Left renal pelvis (tissue), 4 donors: ENCODE measurements around the gene BORCS6. TPM values are rescaled to one million over a fixed set of nuclear protein-coding genes. Genes with fewer than 3 reads are reported as not detected.

ENCODE experiments used
- DNase-seq, 4 donors: peaks; one replicate each; pipeline ENCODE4 v3.0.0-alpha.2; 2013; ENCODE audit warnings: low read depth in 4 of 4, low spot score in 3 of 4
- polyA plus RNA-seq, 4 donors: library from polyadenylated mRNA; unstranded; fragments of 120-200 nt; gene quantifications; one replicate each; pipeline ENCODE4 v1.2.1, GENCODE V29; 2013; ENCODE audit not compliant: insufficient read length in 4 of 4

Gene BORCS6
- polyA plus RNA-seq, 4 donors: 3.0 to 5.0 (median 3.6) TPM

GRCh38 chr17:8212312-8213180, 22.6 kb upstream of the BORCS6 start:
- DNase-seq: no peak

- DNase-seq: no peak
Measured at GRCh38 chr17:8210761-8211458, 20.9 kb upstream of the BORCS6 start.

- DNase-seq: peak; percentile 90 to 96 (median 94)
Measured at GRCh38 chr17:8209907-8210760, 20.2 kb upstream of the BORCS6 start, which contains the start of gene AURKB. AURKB (minus strand) TSS chr17:8210575; CDS start chr17:8210224, 351 bp downstream.

GRCh38 chr17:8206536-8206935, 16.6 kb upstream of the BORCS6 start:
- DNase-seq: no peak

GRCh38 chr17:8204761-8205555, 15.0 kb upstream of the BORCS6 start:
- no peak for DNase-seq

GRCh38 chr17:8192070-8192815, 2.3 kb upstream of the BORCS6 start:
- DNase-seq: peak in 1 of 4 donors; percentile 83

GRCh38 chr17:8190506-8190905, 526 bp upstream of the BORCS6 start:
- no peak for DNase-seq

- no peak for DNase-seq
Measured at GRCh38 chr17:8189041-8189710, 804 bp downstream of the BORCS6 start.

GRCh38 chr17:8188263-8188839, 1.6 kb downstream of the BORCS6 start:
- DNase-seq: no peak

GRCh38 chr17:8187517-8188262, 2.3 kb downstream of the BORCS6 start:
- peak in 3 of 4 donors; percentile 91 to 93 (median 92) for DNase-seq

- DNase-seq: peak in 3 of 4 donors; percentile 94
Measured at GRCh38 chr17:8186787-8187516, 3.0 kb downstream of the BORCS6 start.

GRCh38 chr17:8186446-8186786, 3.6 kb downstream of the BORCS6 start:
- DNase-seq: no peak

- DNase-seq: no peak
Measured at GRCh38 chr17:8185582-8186445, 4.2 kb downstream of the BORCS6 start.

GRCh38 chr17:8176998-8177731, 12.8 kb downstream of the BORCS6 start:
- no peak for DNase-seq

GRCh38 chr17:8176197-8176940, 13.6 kb downstream of the BORCS6 start, which contains the start of gene TMEM107:
TMEM107 (minus strand) TSS chr17:8176380; CDS start chr17:8176286, 94 bp downstream.
- DNase-seq: peak in 1 of 4 donors; percentile 82
